GM12891 (cell line): ENCODE measurements around the gene SCYL3.

ENCODE experiments used
- POLR2A ChIP-seq: IDR thresholded peaks from 2 replicates; pipeline ENCODE4 v1.6.1; 2011; ENCODE audit warnings: low read depth, low read length, control low read depth
- POLR2AphosphoS5 ChIP-seq: IDR thresholded peaks from 2 replicates; pipeline ENCODE4 v1.6.1; 2011; ENCODE audit warnings: low read depth, low read length, control low read depth
- POU2F2 ChIP-seq: IDR thresholded peaks from 2 replicates; pipeline ENCODE4 v1.6.1; 2011; ENCODE audit warnings: low read depth, mild to moderate bottlenecking, control low read depth, low read length, moderate library complexity
- SPI1 ChIP-seq: IDR thresholded peaks from 2 replicates; pipeline ENCODE4 v1.6.1; 2011; ENCODE audit warnings: low read depth, low read length, control low read depth

- TF ChIP-seq POLR2A (no peak), POLR2AphosphoS5 (no peak), POU2F2 (no peak), SPI1 (no peak)
These were observed 3.8 kb downstream of the SCYL3 start for GRCh38 chr1:169889871-169890270.
